LHCN-M2 (cell line): Measurements from ENCODE around the gene LRRK2. TPM values are rescaled to one million over a fixed set of nuclear protein-coding genes. Genes with fewer than 3 reads are reported as not detected.
"Not testable (repeated sequence)": the region's sequence is repeated elsewhere in the genome, so short reads cannot be mapped to it uniquely, and the experiment has no call there.

Experiments used
- DNase-seq: peaks from one replicate; pipeline ENCODE4 v3.0.0-alpha.2; 2012; ENCODE audit warnings: low read depth
- total RNA-seq: library from RNA; depleted of rRNA; stranded (reverse); fragments of >200 nt; gene quantifications from 2 replicates; pipeline ENCODE4 v1.2.3, GENCODE V29; 2014

Gene LRRK2
- total RNA-seq, 1 experiment from 2014 or later, result 1.4 TPM

- DNase-seq, result no peak
These were observed 90.1 kb downstream of the LRRK2 start for GRCh38 chr12:40314927-40315326.

GRCh38 chr12:40315375-40315774, 90.6 kb downstream of the LRRK2 start:
- DNase-seq, result no peak

- DNase-seq, result no peak
These were observed 99.5 kb downstream of the LRRK2 start for GRCh38 chr12:40324261-40324660.

GRCh38 chr12:40325349-40325960, 100.7 kb downstream of the LRRK2 start:
- DNase-seq, result peak; percentile 20

- peak; percentile 8 for DNase-seq
These were observed 102.7 kb downstream of the LRRK2 start for GRCh38 chr12:40327535-40327934.

GRCh38 chr12:40330180-40330579, 105.4 kb downstream of the LRRK2 start:
- no peak for DNase-seq

- peak; percentile 3 for DNase-seq
These were observed 107.1 kb downstream of the LRRK2 start for GRCh38 chr12:40331886-40332285.

- DNase-seq, result no peak
These were observed 111.2 kb downstream of the LRRK2 start for GRCh38 chr12:40335991-40336390.

GRCh38 chr12:40336573-40337199, 111.9 kb downstream of the LRRK2 start:
- DNase-seq, result no peak

GRCh38 chr12:40338071-40338470, 113.3 kb downstream of the LRRK2 start:
- DNase-seq, result no peak

- no peak for DNase-seq
These were observed 113.8 kb downstream of the LRRK2 start for GRCh38 chr12:40338621-40339020.

- no peak for DNase-seq
These were observed 117.2 kb downstream of the LRRK2 start for GRCh38 chr12:40342010-40342409.

- no peak for DNase-seq
These were observed 118.3 kb downstream of the LRRK2 start for GRCh38 chr12:40343124-40343523.

GRCh38 chr12:40344312-40344711, 119.5 kb downstream of the LRRK2 start:
- DNase-seq, result no peak

- DNase-seq, result no peak
These were observed 127.2 kb downstream of the LRRK2 start for GRCh38 chr12:40351976-40352375.

- no peak for DNase-seq
These were observed 150.3 kb downstream of the LRRK2 start for GRCh38 chr12:40375076-40375475.

GRCh38 chr12:40376533-40377267, 151.9 kb downstream of the LRRK2 start:
- no peak for DNase-seq

- DNase-seq, result no peak
These were observed 153.9 kb downstream of the LRRK2 start for GRCh38 chr12:40378691-40379090.

GRCh38 chr12:40382217-40382616, 157.4 kb downstream of the LRRK2 start:
- no peak for DNase-seq

GRCh38 chr12:40387279-40387678, 162.5 kb downstream of the LRRK2 start:
- not testable (repeated sequence) for DNase-seq

GRCh38 chr12:40390980-40391379, 166.2 kb downstream of the LRRK2 start:
- DNase-seq, result no peak

GRCh38 chr12:40393026-40393425, 168.2 kb downstream of the LRRK2 start:
- DNase-seq, result no peak

- DNase-seq, result no peak
These were observed 174.9 kb downstream of the LRRK2 start for GRCh38 chr12:40399656-40400055.
